Smooth muscle cell (in vitro differentiated cells): Measurements from ENCODE around the gene SLC23A2. TPM values are rescaled to one million over a fixed set of nuclear protein-coding genes. Genes with fewer than 3 reads are reported as not detected.

ENCODE experiments used
- DNase-seq: peaks from one replicate; lab custom pipeline; 2025; ENCODE audit not compliant: unreplicated experiment; lab: John Stamatoyannopoulos, UW
- H2AFZ ChIP-seq: fragments of 200-600 bp; sonication (generic); 2 replicates; pipeline ENCODE4 v1.6.0; 2016; ENCODE audit warnings: antibody characterized with exemption, low read depth, mild to moderate bottlenecking
- H3F3A ChIP-seq: fragments of 200-600 bp; sonication (generic); 2 replicates; pipeline ENCODE4 v1.6.0; 2017; ENCODE audit warnings: antibody characterized with exemption, low read depth
- H3K27ac ChIP-seq: fragments of 200-600 bp; sonication (generic); 2 replicates; pipeline ENCODE4 v1.5.1; 2016; ENCODE audit warnings: low read depth, mild to moderate bottlenecking
- H3K27me3 ChIP-seq: fragments of 200-600 bp; sonication (generic); 2 replicates; pipeline ENCODE4 v1.6.1; 2016; ENCODE audit warnings: low read depth, mild to moderate bottlenecking
- H3K36me3 ChIP-seq: fragments of 200-600 bp; sonication (generic); 2 replicates; pipeline ENCODE4 v1.5.1; 2016; ENCODE audit warnings: low read depth
- H3K4me1 ChIP-seq: fragments of 200-600 bp; sonication (generic); 2 replicates; pipeline ENCODE4 v1.5.1; 2016; ENCODE audit warnings: low read depth
- H3K4me2 ChIP-seq: fragments of 200-600 bp; sonication (generic); 2 replicates; pipeline ENCODE4 v1.6.0; 2016; ENCODE audit warnings: mild to moderate bottlenecking
- H3K4me3 ChIP-seq: fragments of 200-600 bp; sonication (generic); 2 replicates; pipeline ENCODE4 v1.5.1; 2016; ENCODE audit warnings: mild to moderate bottlenecking
- H3K79me2 ChIP-seq: fragments of 200-600 bp; sonication (generic); 2 replicates; pipeline ENCODE4 v1.6.0; 2016; ENCODE audit warnings: low read depth, mild to moderate bottlenecking
- H3K9ac ChIP-seq: fragments of 200-600 bp; sonication (generic); 2 replicates; pipeline ENCODE4 v1.6.0; 2016; ENCODE audit warnings: low read depth
- H3K9me3 ChIP-seq: fragments of 200-600 bp; sonication (generic); replicated peaks from 2 replicates; pipeline ENCODE4 v1.5.1; 2016; ENCODE audit warnings: low read depth
- H4K20me1 ChIP-seq: fragments of 200-600 bp; sonication (generic); 2 replicates; pipeline ENCODE4 v1.6.0; 2016; ENCODE audit warnings: low read depth
- WGBS: methylation state at CpG from one replicate; pipeline ENCODE4 v1.1.7; 2016; ENCODE audit warnings: low lambda C conversion rate; 5-methylcytosine and 5-hydroxymethylcytosine counted together
- polyA plus RNA-seq: library from polyadenylated mRNA; unstranded; fragments of >200 nt; fragmentation: Nextera tagmentation; extraction: Ambion mirVana; gene quantifications from 2 replicates; pipeline ENCODE4 v1.2.1, GENCODE V29; 2016
- total RNA-seq: library from RNA; depleted of rRNA; stranded (reverse); fragments of >200 nt; gene quantifications from 2 replicates; pipeline ENCODE4 v1.2.3, GENCODE V29; 2014
- TF ChIP-seq, protein P1 (sequence below): fragments of 200-600 bp; sonication (generic); IDR thresholded peaks from 2 replicates; pipeline ENCODE4 v1.5.1; 2017; ENCODE audit warnings: borderline replicate concordance, mild to moderate bottlenecking, antibody characterized with exemption; ENCODE audit not compliant: insufficient read depth, poor library complexity, severe bottlenecking

Gene SLC23A2
- total and polyA plus RNA-seq, 2 experiments from 2014 or later: 1.4 to 5.0 TPM

DNA sequence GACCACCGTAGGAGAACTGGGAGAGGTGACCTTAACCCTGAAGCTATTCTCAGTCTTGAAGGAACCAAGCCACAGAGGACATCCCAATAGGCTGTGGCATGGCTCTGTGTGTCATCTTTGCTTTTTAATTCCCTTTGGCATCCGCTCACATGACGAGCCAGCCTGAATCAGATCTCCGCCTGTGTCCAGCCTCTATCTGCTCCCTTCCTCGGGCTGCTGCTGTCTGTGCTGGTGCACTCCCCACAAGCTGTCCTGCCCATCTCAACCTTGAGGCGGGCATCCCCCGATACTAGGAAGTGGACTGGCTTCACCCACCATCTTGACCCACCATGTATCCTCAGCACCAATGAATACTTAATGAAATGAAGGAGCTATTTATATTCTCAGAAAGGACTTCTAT, 111.9 kb downstream of the SLC23A2 start:
- Histone ChIP-seq H3K9ac (no peak overlapping the region), H3K9me3 (no peaks in the 10 kb centered on the region), H3K27ac (no peak overlapping the region), H2AFZ (no peak overlapping the region), H3K4me1 (no peaks in the 10 kb centered on the region), H3F3A (no peaks in the 10 kb centered on the region), H3K27me3 (no peaks in the 10 kb centered on the region), H3K36me3 (no peaks in the 10 kb centered on the region), H3K79me2 (no peaks in the 10 kb centered on the region), H3K4me2 (no peak overlapping the region), H4K20me1 (no peaks in the 10 kb centered on the region), H3K4me3 (no peak overlapping the region)
- WGBS: 96% methylated on average over 7 of the region's 7 CpGs
- no peak for DNase-seq
- TF ChIP-seq, protein P1, sequence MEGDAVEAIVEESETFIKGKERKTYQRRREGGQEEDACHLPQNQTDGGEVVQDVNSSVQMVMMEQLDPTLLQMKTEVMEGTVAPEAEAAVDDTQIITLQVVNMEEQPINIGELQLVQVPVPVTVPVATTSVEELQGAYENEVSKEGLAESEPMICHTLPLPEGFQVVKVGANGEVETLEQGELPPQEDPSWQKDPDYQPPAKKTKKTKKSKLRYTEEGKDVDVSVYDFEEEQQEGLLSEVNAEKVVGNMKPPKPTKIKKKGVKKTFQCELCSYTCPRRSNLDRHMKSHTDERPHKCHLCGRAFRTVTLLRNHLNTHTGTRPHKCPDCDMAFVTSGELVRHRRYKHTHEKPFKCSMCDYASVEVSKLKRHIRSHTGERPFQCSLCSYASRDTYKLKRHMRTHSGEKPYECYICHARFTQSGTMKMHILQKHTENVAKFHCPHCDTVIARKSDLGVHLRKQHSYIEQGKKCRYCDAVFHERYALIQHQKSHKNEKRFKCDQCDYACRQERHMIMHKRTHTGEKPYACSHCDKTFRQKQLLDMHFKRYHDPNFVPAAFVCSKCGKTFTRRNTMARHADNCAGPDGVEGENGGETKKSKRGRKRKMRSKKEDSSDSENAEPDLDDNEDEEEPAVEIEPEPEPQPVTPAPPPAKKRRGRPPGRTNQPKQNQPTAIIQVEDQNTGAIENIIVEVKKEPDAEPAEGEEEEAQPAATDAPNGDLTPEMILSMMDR: no peak

DNA sequence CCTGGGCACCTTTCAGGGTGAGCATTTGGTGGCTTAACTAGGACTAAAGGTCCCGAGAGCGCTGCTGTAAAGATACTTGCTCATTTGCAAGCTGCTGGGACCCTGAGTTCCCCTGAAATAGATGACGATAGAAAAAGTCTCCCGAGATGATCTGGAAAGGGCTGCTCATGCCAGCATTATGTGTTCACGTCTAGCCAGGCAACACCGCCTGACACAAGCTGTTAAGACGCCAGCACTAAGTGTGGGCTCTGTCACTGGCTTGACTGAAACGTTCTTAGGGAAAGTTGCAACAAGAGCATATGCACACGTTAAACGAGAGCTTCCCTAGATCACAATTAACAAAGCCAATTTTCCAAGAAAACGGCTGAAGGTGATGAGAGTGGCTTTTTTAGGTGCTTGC, 113.7 kb downstream of the SLC23A2 start:
- Histone ChIP-seq H3K4me1 (no peaks in the 10 kb centered on the region), H3K27ac (no peak overlapping the region), H2AFZ (no peak overlapping the region), H3F3A (no peaks in the 10 kb centered on the region), H3K79me2 (no peaks in the 10 kb centered on the region), H3K4me2 (no peak overlapping the region), H4K20me1 (no peaks in the 10 kb centered on the region), H3K4me3 (no peak overlapping the region), H3K9me3 (no peaks in the 10 kb centered on the region), H3K36me3 (no peaks in the 10 kb centered on the region), H3K27me3 (no peaks in the 10 kb centered on the region), H3K9ac (no peak overlapping the region)
- TF ChIP-seq, protein P1: no peak
- no peak for DNase-seq
- 93% methylated on average over 11 of the region's 11 CpGs for WGBS

DNA sequence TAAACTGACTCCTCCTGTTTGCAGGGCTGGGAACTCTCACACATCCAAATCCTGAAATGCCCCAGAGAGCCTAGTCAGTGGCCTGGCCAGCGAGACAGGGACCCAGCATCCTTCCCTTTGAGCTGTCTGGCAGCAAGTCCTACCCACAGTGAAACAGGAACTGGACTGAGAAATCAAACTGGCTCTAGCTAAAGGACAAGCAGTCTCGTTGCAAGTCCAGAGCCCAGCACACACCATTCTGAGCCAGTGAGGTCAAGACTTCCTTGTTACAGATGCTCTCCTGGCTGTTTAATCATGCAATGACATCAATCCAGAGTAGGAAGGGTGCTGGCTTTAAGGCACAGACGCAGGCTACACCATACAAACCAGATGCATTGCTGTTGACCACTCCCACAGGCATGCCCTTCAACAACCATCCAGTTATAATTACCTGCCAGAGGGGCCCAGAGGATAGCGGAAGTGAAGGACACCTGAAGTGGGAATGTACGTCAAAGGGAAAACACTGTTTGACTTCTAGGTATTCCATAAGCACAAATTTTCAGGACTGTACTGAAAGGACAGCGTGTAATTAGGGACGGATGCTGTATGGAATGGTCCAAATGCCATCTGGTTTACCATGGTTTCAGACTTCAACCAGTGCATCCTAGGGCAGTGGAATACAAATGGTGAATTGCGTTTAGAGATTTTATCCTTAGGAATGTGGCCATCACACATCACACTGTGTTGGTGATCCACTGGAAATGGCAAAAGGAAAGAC, 114.4 kb downstream of the SLC23A2 start:
- H3K9me3 ChIP-seq: no peaks in the 10 kb centered on the region
- DNase-seq: no peak

More for the DNA sequence above, 114.4 kb downstream of the SLC23A2 start:
- H3K4me1 ChIP-seq: no peaks in the 10 kb centered on the region
- H4K20me1 ChIP-seq: no peaks in the 10 kb centered on the region
- H3F3A ChIP-seq: no peaks in the 10 kb centered on the region
- TF ChIP-seq, protein P1: no peak
- WGBS: 90% methylated on average over 8 of the region's 8 CpGs
- no peak overlapping the region for H3K27ac ChIP-seq
- H3K36me3 ChIP-seq: no peaks in the 10 kb centered on the region
- H3K4me2 ChIP-seq: no peak overlapping the region
- no peaks in the 10 kb centered on the region for H3K27me3 ChIP-seq
- no peak overlapping the region for H3K9ac ChIP-seq
- no peaks in the 10 kb centered on the region for H3K79me2 ChIP-seq
- no peak overlapping the region for H3K4me3 ChIP-seq
- no peak overlapping the region for H2AFZ ChIP-seq
